Right lobe of liver (tissue), 6 donors: ENCODE results near the gene DNAJC5. TPM values are rescaled to one million over a fixed set of nuclear protein-coding genes. Genes with fewer than 3 reads are reported as not detected.
A peak's percentile ranks its signal among the peaks of the same experiment; 100 is the strongest.

Experiments used
- ATAC-seq, 4 donors: fragments of 200-7000 bp; cut with Tn5 transposase; one replicate each; pipeline ENCODE4 v1.9.1; 2020; ENCODE audit warnings: mild to moderate bottlenecking in 4 of 4, moderate library complexity in 4 of 4
- DNase-seq, 3 donors: peaks; one replicate each; pipeline ENCODE4 v3.0.0-alpha.2; 2020
- H3K27ac ChIP-seq, 3 donors: fragments of 200-600 bp; one replicate each; pipeline ENCODE4 v1.8.0; 2022
- H3K27me3 ChIP-seq, 2 donors: fragments of 200-600 bp; one replicate each; pipeline ENCODE4 v1.8.0; 2022
- H3K36me3 ChIP-seq, 4 donors: fragments of 200-600 bp; sonication (generic) in 1 of 4; one replicate each; pipeline versions ENCODE4 v1.5.1 to v1.8.0; 2017 to 2022; ENCODE audit warnings: control low read depth in 1 of 4
- H3K4me1 ChIP-seq, 4 donors: fragments of 200-600 bp; sonication (generic) in 1 of 4; one replicate each; pipeline versions ENCODE4 v1.5.1 to v1.8.0; 2017 to 2022; ENCODE audit warnings: control low read depth in 1 of 4
- H3K4me3 ChIP-seq, 3 donors: fragments of 200-600 bp; one replicate each; pipeline ENCODE4 v1.8.0; 2022
- H3K9me3 ChIP-seq, 4 donors: fragments of 200-600 bp; sonication (generic) in 1 of 4; one replicate each; pipeline versions ENCODE4 v1.5.1 to v1.8.0; 2017 to 2022; ENCODE audit warnings: control low read depth in 1 of 4
- CTCF ChIP-seq, 4 donors: fragments of 200-600 bp in 3 of 4; fragments of 450-650 bp in 1 of 4; IDR thresholded peaks; one replicate each; pipeline versions ENCODE4 v1.5.1 to v1.8.0; 2016 to 2022; ENCODE audit warnings: antibody characterized with exemption in 4 of 4, mild to moderate bottlenecking in 2 of 4
- POLR2A ChIP-seq: fragments of 450-650 bp; IDR thresholded peaks from one replicate; pipeline ENCODE4 v1.6.1; 2017; ENCODE audit warnings: antibody characterized with exemption, mild to moderate bottlenecking
- WGBS: methylation state at CpG from one replicate; pipeline ENCODE4 v1.1.6; 2018; ENCODE audit warnings: low coverage, low lambda C conversion rate; ENCODE audit not compliant: insufficient coverage; ENCODE audit errors: missing lambda C conversion rate; 5-methylcytosine and 5-hydroxymethylcytosine counted together
- intact Hi-C, 2 donors: fragments of 100-400 bp; cut with DNase I; formaldehyde crosslinking; loops; one replicate each; pipeline versions ENCODE4 v1.11.2 to v1.14.1; 2022
- total RNA-seq, 6 experiments: library from RNA; depleted of rRNA in 2 of 6; stranded (reverse); fragments of >200 nt in 2 of 6; fragmentation: NEBNext Ultra II Directional in 3 of 6; extraction: Animal tissue kit (Norgen Biotek cat#: 25700) in 3 of 6; gene quantifications; one replicate each; pipeline versions ENCODE4 v1.1.0 to v1.2.4, GENCODE V29; 2016 to 2023
- donor health status: DM: no; HTN: yes; CAD: no.
- donor health status: DM: no; HTN: no; CAD: no.
- donor health status: DM: no; HTN: no; CAD: no.
- donor health status: DM: no; HTN: yes; CAD: no.
- donor health status: DM: no; HTN: yes; CAD: no.

The DNAJC5 gene
- total RNA-seq, 6 experiments from 2014 or later, result 10.7 to 26.0 (median 15.1) TPM

DNA sequence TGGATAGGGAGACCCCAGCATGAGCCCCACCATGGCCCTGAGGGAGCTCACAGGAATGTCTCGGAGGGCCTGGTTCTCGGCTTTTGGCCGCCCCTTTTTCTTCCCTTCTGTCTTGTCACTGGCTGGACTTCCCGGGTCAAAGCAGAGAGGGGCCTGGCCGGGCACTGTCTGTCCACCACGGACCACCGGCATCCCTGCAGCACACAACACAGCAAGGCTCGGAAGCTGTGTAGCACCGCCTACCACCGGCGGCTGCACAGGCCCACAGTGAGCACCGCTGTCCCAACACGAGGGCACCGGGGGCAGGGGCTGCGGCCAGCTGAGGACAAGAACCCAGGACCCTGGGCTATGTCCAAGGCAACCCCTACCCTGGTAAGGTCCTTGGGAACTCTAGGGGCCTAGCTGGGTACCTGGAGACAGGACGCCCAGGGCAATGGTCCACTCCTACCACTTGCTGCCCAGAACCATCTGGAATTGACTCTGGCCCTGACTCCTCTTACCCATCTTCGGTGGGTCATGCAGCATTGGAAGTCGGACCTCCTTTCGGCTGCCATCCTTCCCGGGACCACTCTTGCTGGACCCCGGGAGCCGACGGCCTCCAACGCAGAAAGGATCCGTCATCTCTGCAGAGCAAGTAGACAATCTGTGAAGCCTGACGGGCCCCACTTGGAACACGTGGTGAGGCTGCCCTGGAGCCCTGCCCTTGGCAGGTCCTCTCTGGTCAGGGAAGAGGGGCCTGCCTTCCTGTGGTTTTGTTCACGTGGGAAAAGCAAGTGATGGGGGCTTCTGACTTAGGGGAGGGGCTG, 72.6 kb downstream of the DNAJC5 start:
- no peak for TF ChIP-seq POLR2A
- TF ChIP-seq CTCF (IDR thresholded peaks at IDR 0.05), result no peak
- Histone ChIP-seq H3K4me3 (no peak overlapping the region), H3K27me3 (no peaks in the 10 kb centered on the region), H3K4me1 (peaks cover 0 to 9% (median 4%) of the 10 kb centered on the region in 4 donors), H3K36me3 (peaks cover 0 to 35% (median 21%) of the 10 kb centered on the region in 4 donors), H3K27ac (no peak overlapping the region), H3K9me3 (no peaks in the 10 kb centered on the region)
- 76% methylated on average over 8 of the region's 28 CpGs for WGBS
- intact Hi-C loops, result no loop called here
- DNase-seq (peak in 2 of 3 donors; percentile 16 to 44), ATAC-seq (no peak)

DNA sequence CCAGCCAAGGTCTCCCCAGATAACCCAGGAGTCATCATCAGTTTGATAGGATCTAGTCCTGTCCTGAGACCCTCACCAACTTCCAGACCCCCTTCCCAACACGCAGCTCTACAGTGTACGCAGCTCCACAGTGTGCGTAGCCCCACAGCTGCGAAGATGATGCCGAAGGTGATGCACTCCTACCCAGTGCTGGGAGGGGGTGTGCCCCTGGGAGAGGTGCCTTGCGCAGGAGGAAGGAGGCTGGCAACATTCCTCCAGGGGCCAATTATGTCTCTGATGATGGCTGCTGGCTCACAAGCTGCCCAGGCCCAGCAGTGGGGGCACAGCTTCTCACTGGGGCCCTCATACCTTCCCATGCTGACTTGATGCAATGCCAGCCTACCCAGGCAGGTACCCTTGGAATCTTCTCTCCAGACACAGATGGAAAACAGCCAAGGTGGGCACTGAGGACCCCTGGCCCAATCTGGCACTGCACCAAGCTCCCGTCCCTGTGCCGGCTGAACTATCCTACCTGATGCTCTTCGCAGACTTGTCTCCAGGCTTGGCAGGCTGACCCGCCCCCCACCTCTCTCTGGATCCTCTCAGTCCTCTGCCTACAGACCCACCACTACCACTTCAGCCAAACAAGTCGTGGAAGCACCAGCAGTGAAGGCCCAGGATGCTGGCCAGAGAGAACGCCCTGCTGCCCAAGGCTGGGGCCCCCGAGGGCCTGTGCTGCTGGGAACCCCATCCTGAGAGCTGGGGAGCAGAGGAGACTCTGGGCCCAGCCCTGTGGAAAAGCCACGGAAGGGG, 73.4 kb downstream of the DNAJC5 start:
- H3K36me3 ChIP-seq, result peaks cover 0 to 28% (median 17%) of the 10 kb centered on the region in 4 donors
- ATAC-seq (no peak), DNase-seq (peak; percentile 21 to 53 (median 52))
- peak overlapping the region in 2 of 3 donors; percentile 50 to 74 for H3K27ac ChIP-seq
- H3K4me1 ChIP-seq, result peaks cover 0 to 9% (median 4%) of the 10 kb centered on the region in 4 donors
- intact Hi-C loops, result no loop called here
- H3K27me3 ChIP-seq, result no peaks in the 10 kb centered on the region
- peak overlapping the region; percentile 65 to 80 (median 73) for H3K4me3 ChIP-seq
- TF ChIP-seq POLR2A, result no peak
- TF ChIP-seq CTCF (IDR thresholded peaks at IDR 0.05), result no peak
- no peaks in the 10 kb centered on the region for H3K9me3 ChIP-seq
- 0% methylated on average over 1 of the region's 14 CpGs for WGBS

DNA sequence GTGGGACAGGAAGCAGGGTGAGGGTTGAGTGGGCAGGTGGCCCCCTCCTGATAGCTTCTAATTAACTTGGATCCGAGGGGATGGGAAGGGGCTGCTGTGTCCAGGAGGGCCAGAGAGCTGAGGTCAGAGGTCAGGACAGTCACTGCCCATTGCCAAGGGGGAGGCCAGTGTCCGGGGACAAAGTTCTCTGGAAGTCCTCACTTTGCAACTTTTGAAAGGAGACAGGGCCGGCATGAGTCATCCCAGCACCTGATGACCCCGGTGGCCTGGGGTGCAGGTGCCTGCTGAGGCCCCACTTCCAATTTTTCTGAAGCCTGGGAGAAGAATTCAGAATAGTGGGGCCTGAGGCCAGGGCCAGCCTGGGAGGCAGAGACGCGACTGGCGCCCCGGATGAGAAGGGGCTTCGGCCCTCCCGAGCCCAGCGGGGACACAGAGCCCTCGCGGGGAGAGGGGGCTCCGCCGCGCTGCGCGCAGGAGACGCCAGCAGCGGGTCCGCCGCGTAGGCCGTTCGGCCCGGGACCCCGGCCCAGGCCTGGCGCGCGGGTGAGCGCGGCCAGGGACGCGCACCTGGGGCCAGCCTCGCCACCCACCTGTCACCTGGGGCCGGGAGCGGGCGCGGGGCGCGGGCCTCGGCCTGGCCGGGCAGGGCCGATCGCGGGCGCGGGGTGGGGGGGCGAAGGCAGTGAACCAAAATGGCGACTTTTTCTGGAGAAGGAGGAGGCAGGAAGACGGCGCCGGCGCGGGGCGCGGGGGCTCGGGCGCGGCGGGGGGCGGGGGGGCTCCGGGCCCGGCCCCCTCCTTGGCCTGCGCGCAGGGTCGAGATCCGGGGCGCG, 74.2 kb downstream of the DNAJC5 start:
- DNase-seq (peak; percentile 80 to 89 (median 82)), ATAC-seq (peak; percentile 63 to 72 (median 67))
- TF ChIP-seq POLR2A (peak; percentile 25), CTCF (IDR thresholded peaks at IDR 0.05) (no peak)
- Histone ChIP-seq H3K4me3 (peak overlapping the region; percentile 65 to 80 (median 73)), H3K36me3 (peaks cover 0 to 20% (median 10%) of the 10 kb centered on the region in 4 donors), H3K4me1 (peaks cover 0 to 12% (median 5%) of the 10 kb centered on the region in 4 donors), H3K27me3 (no peaks in the 10 kb centered on the region), H3K27ac (peak overlapping the region; percentile 38 to 74 (median 50)), H3K9me3 (no peaks in the 10 kb centered on the region)
- WGBS, result 4% methylated on average over 17 of the region's 70 CpGs
- intact Hi-C loops, result no loop called here
